ENCODE measurements around the gene BNC1.
"Not testable (repeated sequence)": the region's sequence is repeated elsewhere in the genome, so short reads cannot be mapped to it uniquely, and the experiment has no call there.

Gene BNC1

GRCh38 chr15:83282776-83283137, 1.7 kb downstream of the BNC1 start:
- Histone ChIP-seq H3K4me3 (peak overlapping the region; percentile 98), H3K27ac (peak overlapping the region; percentile 54; the same call in 1 of the 2 replicates), H3K9me3 (ENCODE audit: low read depth, low read length) (no peaks in the 10 kb centered on the region), H3K36me3 (ENCODE audit: insufficient read depth, low read length) (no peaks in the 10 kb centered on the region), H3K9ac (ENCODE audit: insufficient read length) (peak overlapping the region; percentile 78)
- no peak for DNase-seq (ENCODE audit: low read depth, low spot score)
- TF ChIP-seq POLR2AphosphoS5 (IDR thresholded peaks at IDR 0.05; ENCODE audit: borderline replicate concordance, low read depth, low read length) (no peak), EZH2 (IDR thresholded peaks at IDR 0.05) (no peak), FOXP2 (optimal IDR thresholded peaks at IDR 0.05; ENCODE audit: control extremely low read depth, extremely low read length, insufficient read depth) (no peak)

GRCh38 chr15:83282141-83282540, 2.3 kb downstream of the BNC1 start:
- Histone ChIP-seq H3K36me3 (ENCODE audit: insufficient read depth, low read length) (no peaks in the 10 kb centered on the region), H3K4me3 (peak overlapping the region; percentile 98; the same call in 1 of the 2 replicates), H3K9ac (ENCODE audit: insufficient read length) (no peak overlapping the region), H3K27ac (no peak overlapping the region), H3K9me3 (ENCODE audit: low read depth, low read length) (no peaks in the 10 kb centered on the region)
- TF ChIP-seq FOXP2 (optimal IDR thresholded peaks at IDR 0.05; ENCODE audit: control extremely low read depth, extremely low read length, insufficient read depth), result no peak
- TF ChIP-seq POLR2AphosphoS5 (IDR thresholded peaks at IDR 0.05; ENCODE audit: borderline replicate concordance, low read depth, low read length), result no peak
- no peak for TF ChIP-seq EZH2 (IDR thresholded peaks at IDR 0.05)
- DNase-seq (ENCODE audit: low read depth, low spot score), result no peak

- no peak for DNase-seq (ENCODE audit: low read depth, low spot score)
These were observed 6.3 kb downstream of the BNC1 start for GRCh38 chr15:83278191-83278590.

GRCh38 chr15:83276661-83277060, 7.8 kb downstream of the BNC1 start:
- Histone ChIP-seq H3K27ac (no peak overlapping the region), H3K9me3 (ENCODE audit: low read depth, low read length) (no peaks in the 10 kb centered on the region), H3K36me3 (ENCODE audit: insufficient read depth, low read length) (no peaks in the 10 kb centered on the region), H3K4me3 (no peak overlapping the region), H3K9ac (ENCODE audit: insufficient read length) (no peak overlapping the region)
- no peak for DNase-seq (ENCODE audit: low read depth, low spot score)
- TF ChIP-seq FOXP2 (optimal IDR thresholded peaks at IDR 0.05; ENCODE audit: control extremely low read depth, extremely low read length, insufficient read depth) (no peak), POLR2AphosphoS5 (IDR thresholded peaks at IDR 0.05; ENCODE audit: borderline replicate concordance, low read depth, low read length) (no peak), EZH2 (IDR thresholded peaks at IDR 0.05) (no peak)

More at GRCh38 chr15:83278191-83278590, 6.3 kb downstream of the BNC1 start:
- TF ChIP-seq FOXP2 (optimal IDR thresholded peaks at IDR 0.05; ENCODE audit: control extremely low read depth, extremely low read length, insufficient read depth) (no peak), EZH2 (IDR thresholded peaks at IDR 0.05) (no peak), POLR2AphosphoS5 (IDR thresholded peaks at IDR 0.05; ENCODE audit: borderline replicate concordance, low read depth, low read length) (no peak)
- H3K27ac ChIP-seq, result no peak overlapping the region
- no peak overlapping the region for H3K4me3 ChIP-seq
- no peak overlapping the region for H3K9ac ChIP-seq (ENCODE audit: insufficient read length)
- no peaks in the 10 kb centered on the region for H3K9me3 ChIP-seq (ENCODE audit: low read depth, low read length)
- no peaks in the 10 kb centered on the region for H3K36me3 ChIP-seq (ENCODE audit: insufficient read depth, low read length)

GRCh38 chr15:83275412-83275811, 9.1 kb downstream of the BNC1 start:
- Histone ChIP-seq H3K36me3 (ENCODE audit: insufficient read depth, low read length) (no peaks in the 10 kb centered on the region), H3K4me3 (no peak overlapping the region), H3K9me3 (ENCODE audit: low read depth, low read length) (no peaks in the 10 kb centered on the region), H3K9ac (ENCODE audit: insufficient read length) (no peak overlapping the region), H3K27ac (no peak overlapping the region)
- TF ChIP-seq EZH2 (IDR thresholded peaks at IDR 0.05), result no peak
- no peak for TF ChIP-seq FOXP2 (optimal IDR thresholded peaks at IDR 0.05; ENCODE audit: control extremely low read depth, extremely low read length, insufficient read depth)
- no peak for DNase-seq (ENCODE audit: low read depth, low spot score)

- H3K36me3 ChIP-seq (ENCODE audit: insufficient read depth, low read length), result no peaks in the 10 kb centered on the region
- TF ChIP-seq FOXP2 (optimal IDR thresholded peaks at IDR 0.05; ENCODE audit: control extremely low read depth, extremely low read length, insufficient read depth) (no peak), POLR2AphosphoS5 (IDR thresholded peaks at IDR 0.05; ENCODE audit: borderline replicate concordance, low read depth, low read length) (no peak), EZH2 (IDR thresholded peaks at IDR 0.05) (no peak)
These were observed 14.3 kb downstream of the BNC1 start for GRCh38 chr15:83270176-83270575.

GRCh38 chr15:83268147-83268546, 16.3 kb downstream of the BNC1 start:
- no peak overlapping the region for H3K9ac ChIP-seq (ENCODE audit: insufficient read length)
- TF ChIP-seq FOXP2 (optimal IDR thresholded peaks at IDR 0.05; ENCODE audit: control extremely low read depth, extremely low read length, insufficient read depth) (no peak), EZH2 (IDR thresholded peaks at IDR 0.05) (no peak), POLR2AphosphoS5 (IDR thresholded peaks at IDR 0.05; ENCODE audit: borderline replicate concordance, low read depth, low read length) (no peak)
- no peaks in the 10 kb centered on the region for H3K9me3 ChIP-seq (ENCODE audit: low read depth, low read length)
- no peak overlapping the region for H3K27ac ChIP-seq
- DNase-seq (ENCODE audit: low read depth, low spot score), result no peak
- no peak overlapping the region for H3K4me3 ChIP-seq
- no peaks in the 10 kb centered on the region; the same call in 1 of the 2 replicates for H3K36me3 ChIP-seq (ENCODE audit: insufficient read depth, low read length)

More at GRCh38 chr15:83270176-83270575, 14.3 kb downstream of the BNC1 start:
- DNase-seq (ENCODE audit: low read depth, low spot score), result no peak
- no peak overlapping the region for H3K4me3 ChIP-seq
- H3K9me3 ChIP-seq (ENCODE audit: low read depth, low read length), result no peaks in the 10 kb centered on the region
- H3K9ac ChIP-seq (ENCODE audit: insufficient read length), result no peak overlapping the region
- no peak overlapping the region for H3K27ac ChIP-seq

- DNase-seq (ENCODE audit: low read depth, low spot score), result no peak
- H3K9me3 ChIP-seq (ENCODE audit: low read depth, low read length), result no peaks in the 10 kb centered on the region
- H3K36me3 ChIP-seq (ENCODE audit: insufficient read depth, low read length), result no peaks in the 10 kb centered on the region; the same call in 1 of the 2 replicates
- H3K27ac ChIP-seq, result no peak overlapping the region
- TF ChIP-seq FOXP2 (optimal IDR thresholded peaks at IDR 0.05; ENCODE audit: control extremely low read depth, extremely low read length, insufficient read depth) (no peak), POLR2AphosphoS5 (IDR thresholded peaks at IDR 0.05; ENCODE audit: borderline replicate concordance, low read depth, low read length) (no peak), EZH2 (IDR thresholded peaks at IDR 0.05) (no peak)
- no peak overlapping the region for H3K9ac ChIP-seq (ENCODE audit: insufficient read length)
- H3K4me3 ChIP-seq, result no peak overlapping the region
These were observed 21.7 kb downstream of the BNC1 start for GRCh38 chr15:83262594-83263315.

- H3K36me3 ChIP-seq (ENCODE audit: insufficient read depth, low read length); H3K4me3 ChIP-seq; H3K9me3 ChIP-seq (ENCODE audit: low read depth, low read length); DNase-seq (ENCODE audit: low read depth, low spot score); H3K27ac ChIP-seq; H3K9ac ChIP-seq (ENCODE audit: insufficient read length): not testable (repeated sequence)
These were observed 22.3 kb downstream of the BNC1 start for GRCh38 chr15:83262181-83262580.
